Testis (tissue), 3 donors: ENCODE results near the gene CYBA. TPM values are rescaled to one million over a fixed set of nuclear protein-coding genes. Genes with fewer than 3 reads are reported as not detected.

Experiments used
- DNase-seq: peaks from one replicate; pipeline ENCODE4 v3.0.0-alpha.2; 2019
- H3K27ac ChIP-seq, 2 donors: fragments of 200-600 bp; sonication (generic); one replicate each; pipeline ENCODE4 v1.5.1; 2019
- H3K27me3 ChIP-seq: fragments of 200-600 bp; sonication (generic); one replicate; pipeline ENCODE4 v1.5.1; 2019
- H3K36me3 ChIP-seq: fragments of 200-600 bp; sonication (generic); one replicate; pipeline ENCODE4 v1.5.1; 2017; ENCODE audit warnings: low read depth; ENCODE audit errors: missing control alignments
- H3K4me1 ChIP-seq: fragments of 200-600 bp; sonication (generic); one replicate; pipeline ENCODE4 v1.5.1; 2019
- H3K4me3 ChIP-seq, 2 donors: fragments of 200-600 bp; sonication (generic); one replicate each; pipeline ENCODE4 v1.5.1; 2017 to 2019
- H3K9me3 ChIP-seq: fragments of 200-600 bp; sonication (generic); one replicate; pipeline ENCODE4 v1.5.1; 2017
- CTCF ChIP-seq, 3 experiments: fragments of 450-650 bp in 2 of 3; fragments of 200-600 bp in 1 of 3; sonication (generic) in 1 of 3; IDR thresholded peaks; one replicate each; pipeline ENCODE4 v1.5.1; 2016 to 2019; ENCODE audit warnings: antibody characterized with exemption in 3 of 3, mild to moderate bottlenecking in 2 of 3, moderate library complexity in 1 of 3
- POLR2A ChIP-seq: fragments of 450-650 bp; IDR thresholded peaks from one replicate; pipeline ENCODE4 v1.6.1; 2017; ENCODE audit warnings: antibody characterized with exemption, mild to moderate bottlenecking, moderate library complexity
- WGBS, 2 donors: methylation state at CpG; one replicate each; pipeline ENCODE4 v1.1.5; 2018; 5-methylcytosine and 5-hydroxymethylcytosine counted together
- intact Hi-C: fragments of 100-400 bp; cut with DNase I; formaldehyde crosslinking; loops from one replicate; pipeline ENCODE4 v1.15.1; 2023; ENCODE audit warnings: low total_unique reads
- polyA plus RNA-seq: library from polyadenylated mRNA; stranded (reverse); fragments of 350-450 nt; fragmentation: Illumina TruSeq; extraction: RNeasy Lipid Tissue Mini Kit (QIAGEN cat#74804); gene quantifications from one replicate; pipeline ENCODE4 v1.2.3, GENCODE V29; 2014; ENCODE audit warnings: low read depth, low replicate concordance; ENCODE audit not compliant: insufficient read depth
- total RNA-seq, 2 donors: library from RNA; depleted of rRNA; stranded (reverse); fragments of >200 nt; gene quantifications; one replicate each; pipeline ENCODE4 v1.2.3, GENCODE V29; 2016

Gene CYBA
- total and polyA plus RNA-seq, 3 donors from 2014 or later: 11.7 to 40.0 (median 34.9) TPM

DNA sequence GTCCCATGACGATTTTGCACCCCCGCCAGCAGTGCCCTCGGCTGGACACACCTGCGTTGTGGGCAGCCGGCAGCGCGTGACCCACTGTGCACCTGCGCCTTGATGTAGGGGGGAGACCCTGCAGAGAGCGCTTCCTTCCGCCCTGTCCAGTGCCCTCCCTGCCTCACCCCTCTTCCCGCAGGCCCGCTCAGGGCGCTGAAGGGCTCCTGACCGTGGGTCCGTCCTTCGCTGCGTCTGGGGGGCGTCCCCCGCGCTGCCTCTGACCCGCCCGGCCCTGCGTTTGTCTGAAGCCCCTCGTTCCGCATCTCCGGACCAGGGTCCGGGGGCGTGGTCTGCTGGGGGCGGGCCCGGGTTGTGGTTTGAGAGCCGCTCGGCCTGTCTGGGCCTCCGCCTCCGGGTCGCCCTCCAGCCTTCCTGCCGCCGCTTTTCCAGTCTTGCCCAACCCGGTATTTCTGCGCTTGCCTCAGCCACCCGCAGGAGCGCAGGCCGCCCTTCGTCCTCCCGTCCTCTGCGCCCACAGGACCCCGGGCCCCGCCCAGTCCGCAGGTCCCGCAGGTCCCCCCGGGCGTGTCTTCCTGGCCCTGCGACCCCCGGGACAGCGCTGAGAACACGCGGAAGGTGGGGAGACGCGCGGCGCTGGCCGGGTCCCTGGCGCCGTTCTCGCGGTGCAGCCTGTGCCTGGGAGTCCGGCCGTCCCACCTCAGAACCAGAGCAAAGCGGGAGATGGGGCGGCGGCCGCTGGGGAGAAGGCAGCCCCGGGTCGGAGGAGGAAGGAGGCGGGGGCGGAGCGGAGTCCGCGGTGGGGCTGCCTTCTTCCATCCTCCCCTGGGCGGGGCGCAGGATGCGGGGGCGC is 16.5 kb downstream of the CYBA start:
- no peaks in the 10 kb centered on the region for H3K36me3 ChIP-seq
- H3K4me1 ChIP-seq: no peaks in the 10 kb centered on the region
- DNase-seq: peak; percentile 25
- WGBS, 2 donors: 40 to 50% methylated on average over 14 to 66 of the region's 82 CpGs
- no peak for TF ChIP-seq POLR2A
- no peaks in the 10 kb centered on the region for H3K27me3 ChIP-seq
- intact Hi-C loops: no loop called here
- no peaks in the 10 kb centered on the region for H3K9me3 ChIP-seq
- no peak overlapping the region for H3K27ac ChIP-seq
- peak overlapping the region; percentile 24 to 59 for H3K4me3 ChIP-seq

DNA sequence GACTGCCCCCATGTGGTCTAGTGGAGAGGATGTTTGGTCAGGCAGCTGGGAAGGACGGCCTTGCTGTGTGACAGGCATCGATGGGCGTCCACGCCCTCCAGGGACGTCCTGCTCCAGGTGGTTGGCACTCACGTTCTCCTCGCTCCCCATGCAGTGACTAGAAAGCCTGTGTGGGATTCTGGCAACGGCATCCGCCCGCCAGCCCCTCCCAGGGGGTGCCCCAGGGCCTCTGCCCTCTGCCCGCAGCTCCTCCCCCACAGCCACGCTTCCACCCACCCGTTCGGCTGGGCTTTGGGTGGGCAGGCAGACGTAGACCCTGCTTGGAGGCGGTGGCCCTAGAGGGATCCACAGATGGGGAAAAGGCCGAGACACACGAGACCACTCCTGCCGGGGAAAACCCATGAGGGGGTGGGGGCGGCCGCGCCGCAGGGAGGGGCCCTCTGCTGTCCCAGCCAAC is 17.1 kb downstream of the CYBA start:
- Histone ChIP-seq H3K9me3 (no peaks in the 10 kb centered on the region), H3K36me3 (no peaks in the 10 kb centered on the region), H3K4me3 (peak overlapping the region in 1 of 2 donors; percentile 59), H3K27ac (no peak overlapping the region), H3K27me3 (no peaks in the 10 kb centered on the region), H3K4me1 (no peaks in the 10 kb centered on the region)
- WGBS, 2 donors: 29 to 64% methylated on average over 9 to 21 of the region's 23 CpGs
- intact Hi-C loops: no loop called here
- TF ChIP-seq POLR2A (no peak), CTCF (IDR thresholded peaks at IDR 0.05) (no peak)
- peak; percentile 36 for DNase-seq

DNA sequence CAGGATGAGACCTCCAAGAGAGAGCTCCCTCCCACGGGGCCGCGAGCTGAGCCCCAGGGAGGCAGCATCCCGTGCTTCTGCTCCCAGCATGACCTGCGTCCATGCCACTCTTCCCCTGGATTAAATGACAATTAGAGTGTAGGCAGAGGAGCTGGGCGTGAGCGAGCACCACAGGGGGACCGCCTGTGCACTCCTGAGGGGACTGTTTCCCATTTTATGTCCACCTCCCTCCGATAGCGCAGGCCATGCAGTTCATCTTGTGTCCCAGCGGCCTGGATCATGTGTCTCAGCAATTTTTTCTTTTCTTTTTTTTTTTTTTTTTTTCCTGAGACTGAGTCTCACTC is 18.3 kb downstream of the CYBA start:
- intact Hi-C loops: no loop called here
- Histone ChIP-seq H3K4me3 (no peak overlapping the region), H3K27ac (no peak overlapping the region), H3K27me3 (no peaks in the 10 kb centered on the region), H3K9me3 (no peaks in the 10 kb centered on the region), H3K4me1 (no peaks in the 10 kb centered on the region), H3K36me3 (no peaks in the 10 kb centered on the region)
- TF ChIP-seq CTCF (IDR thresholded peaks at IDR 0.05): no peak
- TF ChIP-seq POLR2A: no peak
- no peak for DNase-seq
- 93 to 96% methylated on average over 11 of the region's 11 CpGs for WGBS, 2 donors

- H3K36me3 ChIP-seq: no peaks in the 10 kb centered on the region
- no peaks in the 10 kb centered on the region for H3K4me1 ChIP-seq
- WGBS, 2 donors: 85 to 89% methylated on average over 12 to 30 of the region's 30 CpGs
- H3K9me3 ChIP-seq: no peaks in the 10 kb centered on the region
- no peak for DNase-seq
- no peak overlapping the region for H3K4me3 ChIP-seq
- intact Hi-C loops: no loop called here
- no peak overlapping the region for H3K27ac ChIP-seq
- no peaks in the 10 kb centered on the region for H3K27me3 ChIP-seq
- TF ChIP-seq POLR2A (no peak), CTCF (IDR thresholded peaks at IDR 0.05) (no peak)
These were observed 18.8 kb downstream of the CYBA start for GRCh38 chr16:88631920-88632586.

- DNase-seq: no peak
- WGBS, 2 donors: 78 to 80% methylated on average over 16 of the region's 16 CpGs
- Histone ChIP-seq H3K9me3 (no peaks in the 10 kb centered on the region), H3K4me1 (no peaks in the 10 kb centered on the region), H3K27me3 (no peaks in the 10 kb centered on the region), H3K4me3 (no peak overlapping the region), H3K36me3 (no peaks in the 10 kb centered on the region), H3K27ac (no peak overlapping the region)
- TF ChIP-seq CTCF (IDR thresholded peaks at IDR 0.05): no peak
- no peak for TF ChIP-seq POLR2A
- intact Hi-C loops: no loop called here
These were observed 19.5 kb downstream of the CYBA start for GRCh38 chr16:88631384-88631783.
